Activated CD4-positive, alpha-beta T cell treated with anti-CD3 and anti-CD28 coated beads, Interleukin-2, amount 50 U/mL, for 24 hours (primary cell): Measurements from ENCODE around the gene SLC30A5.

Experiments used
- DNase-seq, 2 donors: peaks; one replicate each; pipeline ENCODE4 v3.0.0-alpha.2; 2020; ENCODE audit warnings: low read depth in 1 of 2, low spot score in 1 of 2

The SLC30A5 gene

GRCh38 chr5:69166686-69167492 is 73.1 kb downstream of the SLC30A5 start, which contains the start of gene CCNB1:
Gene CCNB1, plus strand, starts transcription at chr5:69167150. Its CDS starts 113 bp downstream, at chr5:69167263.
- DNase-seq, result peak; percentile 91 to 95

GRCh38 chr5:69167493-69167855 is 73.7 kb downstream of the SLC30A5 start:
- no peak for DNase-seq

GRCh38 chr5:69167929-69168328 is 74.1 kb downstream of the SLC30A5 start:
- DNase-seq, result no peak

GRCh38 chr5:69170495-69170894 is 76.7 kb downstream of the SLC30A5 start:
- DNase-seq, result no peak

- DNase-seq, result no peak
Measured at GRCh38 chr5:69170969-69171368, 77.2 kb downstream of the SLC30A5 start.
